Liver (tissue), 3 donors: Measurements from ENCODE around the gene TRAPPC3L.

Experiments used
- CTCF ChIP-seq: fragments of 150-350 bp; IDR thresholded peaks from 2 replicates; pipeline ENCODE4 v1.5.1; 2017; ENCODE audit warnings: improper control_type of control experiment, low read depth, low read length; ENCODE audit not compliant: missing input control
- NR2F2 ChIP-seq: IDR thresholded peaks from 2 replicates; pipeline ENCODE4 v1.6.1; 2016; ENCODE audit warnings: antibody characterized with exemption
- RXRA ChIP-seq, 2 donors: IDR thresholded peaks; 2 replicates each; pipeline ENCODE4 v1.6.1; 2017 to 2018; ENCODE audit warnings: antibody characterized with exemption in 2 of 2, mild to moderate bottlenecking in 1 of 2
- YY1 ChIP-seq: IDR thresholded peaks from 2 replicates; pipeline ENCODE4 v1.6.1; 2016; ENCODE audit warnings: antibody characterized with exemption, mild to moderate bottlenecking
- donor health status: healthy.
- donor health status: healthy.

- TF ChIP-seq CTCF (no peak), NR2F2 (no peak), YY1 (no peak), RXRA (IDR thresholded peaks at IDR 0.05) (no peak)
These were observed 8.0 kb upstream of the TRAPPC3L start, which contains the start of gene CALHM4 for GRCh38 chr6:116553451-116553850.
